Aorta (tissue), 5 donors: Measurements from ENCODE around the gene KIF5A. TPM values are rescaled to one million over a fixed set of nuclear protein-coding genes. Genes with fewer than 3 reads are reported as not detected.

ENCODE experiments used
- ATAC-seq: fragments of 200-7000 bp; cut with Tn5 transposase; one replicate; pipeline ENCODE4 v1.9.1; 2022; ENCODE audit warnings: moderate library complexity; ENCODE audit not compliant: low FRiP score
- DNase-seq, 2 donors: peaks; one replicate each; pipeline ENCODE4 v3.0.0-alpha.2; 2020
- H3K27ac ChIP-seq, 2 donors: one replicate each; pipeline ENCODE4 v1.5.1; 2013; ENCODE audit warnings: low read length in 2 of 2, mild to moderate bottlenecking in 2 of 2, moderate library complexity in 2 of 2, control low read depth in 1 of 2, inconsistent platforms in 1 of 2, low read depth in 1 of 2
- H3K27me3 ChIP-seq, 2 donors: one replicate each; pipeline ENCODE4 v1.6.1; 2013; ENCODE audit warnings: control low read depth in 1 of 2, low read length in 1 of 2, mild to moderate bottlenecking in 1 of 2, moderate library complexity in 1 of 2; ENCODE audit not compliant: insufficient read depth in 2 of 2, control insufficient read depth in 1 of 2
- H3K36me3 ChIP-seq, 2 donors: one replicate each; pipeline ENCODE4 v1.6.1; 2013; ENCODE audit warnings: control low read depth in 1 of 2, low read length in 1 of 2, mild to moderate bottlenecking in 1 of 2; ENCODE audit not compliant: insufficient read depth in 2 of 2, control insufficient read depth in 1 of 2
- H3K4me1 ChIP-seq, 2 donors: one replicate each; pipeline ENCODE4 v1.6.1; 2013; ENCODE audit warnings: low read length in 2 of 2, control low read depth in 1 of 2, mild to moderate bottlenecking in 1 of 2, moderate library complexity in 1 of 2; ENCODE audit not compliant: insufficient read depth in 2 of 2, control insufficient read depth in 1 of 2
- H3K4me3 ChIP-seq, 2 donors: one replicate each; pipeline ENCODE4 v1.5.1; 2013; ENCODE audit warnings: low read length in 2 of 2, control low read depth in 1 of 2, mild to moderate bottlenecking in 1 of 2
- H3K9me3 ChIP-seq: one replicate; pipeline ENCODE4 v1.6.1; 2013; ENCODE audit warnings: mild to moderate bottlenecking, low read length; ENCODE audit not compliant: control insufficient read depth
- WGBS, 2 donors: extraction: QIAGEN DNeasy Blood & Tissue Kit; methylation state at CpG; one replicate each; pipeline ENCODE4 v1.1.7; 2013; 5-methylcytosine and 5-hydroxymethylcytosine counted together
- intact Hi-C, 2 donors: fragments of 100-400 bp; cut with DNase I; formaldehyde crosslinking; loops; one replicate each; pipeline versions ENCODE4 v1.14.2 to v1.15.0; 2022
- polyA plus RNA-seq, 2 donors: library from polyadenylated mRNA; stranded (reverse); fragments of 200-250 nt; gene quantifications; one replicate each; pipeline ENCODE4 v1.2.3, GENCODE V29; 2013
- total RNA-seq, 2 donors: library from RNA; stranded (reverse); fragmentation: NEBNext Ultra II Directional; extraction: Animal tissue kit (Norgen Biotek cat#: 25700); gene quantifications; one replicate each; pipeline ENCODE4 v1.2.1, GENCODE V29; 2021
- donor health status: healthy with polysubstance abuse.
- donor health status: Bipolar disorder and iron deficiency.
- donor health status: DM: no; HTN: no; CAD: no.
- donor health status: DM: no; HTN: no; CAD: no.
- donor health status: DM: yes; HTN: yes; CAD: no.

Gene KIF5A
- total and polyA plus RNA-seq, 4 donors, result 0.75 to 3.5 (median 1.1) TPM

DNA sequence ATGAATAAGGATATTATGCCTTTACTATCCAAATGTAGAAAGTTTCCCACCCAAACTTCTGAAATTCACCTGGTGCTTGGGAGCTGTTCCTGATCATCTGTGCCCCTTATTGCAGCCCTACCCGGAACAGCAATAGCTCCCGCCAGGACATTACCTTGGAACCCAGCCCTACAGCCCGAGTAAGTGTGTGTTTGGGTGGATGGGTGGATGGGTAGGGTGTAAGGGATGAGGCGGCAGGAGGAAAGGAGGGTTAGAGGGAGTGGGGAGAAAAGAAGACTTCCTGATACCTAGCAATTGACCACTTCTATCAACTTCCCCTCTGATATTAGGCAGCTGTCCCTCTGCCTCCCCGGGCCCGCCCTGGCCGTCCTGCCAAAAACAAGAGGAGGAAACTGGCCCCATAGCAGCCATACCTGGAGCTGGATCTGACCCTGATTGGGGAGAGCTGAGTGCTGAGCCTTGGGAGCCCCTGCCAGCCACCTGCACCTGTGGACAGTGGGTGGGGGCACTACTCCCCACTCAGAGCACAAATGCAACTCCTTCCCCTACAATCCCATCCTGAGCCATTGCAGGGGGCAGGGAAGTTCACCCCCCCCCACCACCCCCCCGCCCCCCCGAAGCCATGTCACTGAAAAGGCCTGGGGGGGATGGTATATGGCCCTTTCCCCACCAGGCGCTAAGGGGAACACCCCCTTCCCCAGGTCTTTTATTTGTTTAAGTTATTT lies 20.9 kb upstream of the KIF5A start:
- ATAC-seq, result no peak
- H3K4me1 ChIP-seq, result no peaks in the 10 kb centered on the region
- no peaks in the 10 kb centered on the region for H3K27me3 ChIP-seq
- no peak overlapping the region for H3K27ac ChIP-seq
- H3K36me3 ChIP-seq, result peaks cover 5 to 15% of the 10 kb centered on the region in 2 donors
- peak in 1 of 2 donors; percentile 13 for DNase-seq
- H3K9me3 ChIP-seq, result no peaks in the 10 kb centered on the region
- intact Hi-C loops, result no loop called here
- 64 to 65% methylated on average over 10 of the region's 10 CpGs for WGBS, 2 donors
- no peak overlapping the region for H3K4me3 ChIP-seq

DNA sequence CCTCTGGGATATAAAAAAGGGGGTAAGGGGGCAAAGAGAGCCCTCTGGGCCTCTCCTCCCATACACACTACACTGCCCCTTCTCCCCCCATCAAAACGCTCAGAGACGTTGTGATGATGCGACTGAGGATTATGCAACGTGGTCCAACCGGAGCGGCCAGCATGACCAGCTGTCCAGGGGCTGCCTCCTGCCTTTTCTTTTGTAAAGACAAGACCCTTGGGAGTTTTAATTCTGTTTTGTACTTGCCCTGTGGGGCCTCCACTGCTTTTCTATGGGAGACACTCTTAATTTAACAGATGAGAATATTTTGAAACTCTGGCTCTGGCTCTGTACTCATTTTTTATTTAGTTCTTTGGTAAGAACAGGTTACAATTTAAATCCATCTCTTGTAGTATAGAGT lies 20.0 kb upstream of the KIF5A start:
- Histone ChIP-seq H3K36me3 (peaks cover 5 to 19% of the 10 kb centered on the region in 2 donors), H3K27me3 (no peaks in the 10 kb centered on the region), H3K4me1 (no peaks in the 10 kb centered on the region), H3K4me3 (no peak overlapping the region), H3K27ac (no peak overlapping the region), H3K9me3 (no peaks in the 10 kb centered on the region)
- no peak for ATAC-seq
- intact Hi-C loops, result no loop called here
- 67% methylated on average over 6 of the region's 6 CpGs for WGBS, 2 donors
- no peak for DNase-seq

- no peaks in the 10 kb centered on the region for H3K4me1 ChIP-seq
- ATAC-seq (no peak), DNase-seq (no peak)
- H3K9me3 ChIP-seq, result no peaks in the 10 kb centered on the region
- 68% methylated on average over 5 of the region's 5 CpGs for WGBS, 2 donors
- H3K27ac ChIP-seq, result no peak overlapping the region
- H3K27me3 ChIP-seq, result no peaks in the 10 kb centered on the region
- peaks cover 5 to 22% of the 10 kb centered on the region in 2 donors for H3K36me3 ChIP-seq
- H3K4me3 ChIP-seq, result no peak overlapping the region
- intact Hi-C loops, result no loop called here
Observed at GRCh38 chr12:57530396-57531142, 19.3 kb upstream of the KIF5A start.

DNA sequence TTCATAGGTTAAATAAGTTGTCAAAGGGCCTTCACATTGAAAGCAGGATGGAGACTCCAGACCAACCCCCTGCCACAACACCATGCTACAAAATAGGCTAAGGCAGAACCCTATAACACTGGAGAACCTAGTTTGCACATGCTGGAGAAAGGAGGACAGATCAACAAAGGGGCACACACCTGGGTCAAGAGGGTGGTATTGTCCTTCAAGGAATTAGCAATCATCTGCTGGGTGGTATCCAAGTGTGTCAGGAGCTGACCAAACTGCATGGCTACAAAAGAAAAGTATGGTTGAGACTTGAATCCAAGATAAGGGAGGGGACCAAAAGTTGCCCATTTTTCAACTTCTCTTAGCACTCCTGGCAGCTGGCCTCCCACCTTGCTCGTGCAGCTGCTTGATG lies 18.0 kb upstream of the KIF5A start:
- Histone ChIP-seq H3K36me3 (peaks cover 5 to 20% of the 10 kb centered on the region in 2 donors), H3K4me1 (no peaks in the 10 kb centered on the region), H3K27ac (no peak overlapping the region), H3K9me3 (no peaks in the 10 kb centered on the region), H3K4me3 (no peak overlapping the region), H3K27me3 (no peaks in the 10 kb centered on the region)
- ATAC-seq (no peak), DNase-seq (no peak)
- 68 to 71% methylated on average over 1 of the region's 1 CpG for WGBS, 2 donors
- intact Hi-C loops, result no loop called here

- no peaks in the 10 kb centered on the region for H3K4me1 ChIP-seq
- no peak overlapping the region for H3K4me3 ChIP-seq
- peaks cover 7 to 20% of the 10 kb centered on the region in 2 donors for H3K36me3 ChIP-seq
- 91 to 93% methylated on average over 8 of the region's 8 CpGs for WGBS, 2 donors
- no peaks in the 10 kb centered on the region for H3K27me3 ChIP-seq
- no peaks in the 10 kb centered on the region for H3K9me3 ChIP-seq
- DNase-seq (no peak), ATAC-seq (no peak)
- intact Hi-C loops, result no loop called here
- H3K27ac ChIP-seq, result no peak overlapping the region
Observed at GRCh38 chr12:57533108-57533507, 16.7 kb upstream of the KIF5A start.

GRCh38 chr12:57534250-57534649 lies 15.6 kb upstream of the KIF5A start:
- DNase-seq, result no peak
- Histone ChIP-seq H3K27me3 (no peaks in the 10 kb centered on the region), H3K27ac (no peak overlapping the region), H3K4me1 (no peaks in the 10 kb centered on the region), H3K9me3 (no peaks in the 10 kb centered on the region), H3K36me3 (peaks cover 7 to 23% of the 10 kb centered on the region in 2 donors), H3K4me3 (no peak overlapping the region)
- intact Hi-C loops, result no loop called here
- 93 to 97% methylated on average over 5 of the region's 5 CpGs for WGBS, 2 donors
- ATAC-seq, result no peak

DNA sequence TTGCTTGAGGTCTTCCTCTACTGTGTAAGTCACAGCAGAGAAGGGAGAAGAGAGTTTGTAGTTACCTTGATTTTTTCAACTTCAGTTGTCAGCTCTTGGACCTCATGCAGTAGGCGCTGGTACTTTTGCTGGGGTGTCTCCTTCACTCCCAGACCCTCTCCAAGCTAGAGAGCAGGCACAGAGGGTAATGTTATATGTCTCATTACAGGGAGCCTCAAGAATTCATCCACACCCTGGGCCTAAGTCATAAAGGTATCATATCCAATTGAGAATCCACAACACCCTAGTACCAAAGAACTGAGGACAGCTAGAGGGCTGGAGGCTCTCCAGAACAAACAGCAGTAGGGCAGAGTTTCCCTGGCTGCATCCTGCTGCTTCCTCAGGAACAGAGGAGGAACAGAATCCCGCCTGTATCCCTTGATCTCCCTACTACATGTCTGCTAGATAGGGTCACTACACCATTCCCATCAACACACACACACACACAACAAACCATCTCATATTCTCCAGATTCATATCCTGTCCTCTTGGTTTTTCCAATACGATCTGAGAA lies 14.8 kb upstream of the KIF5A start:
- H3K36me3 ChIP-seq, result peaks cover 10 to 23% of the 10 kb centered on the region in 2 donors

GRCh38 chr12:57535764-57536596 lies 13.9 kb upstream of the KIF5A start:
- intact Hi-C loops, result no loop called here
- peaks cover 10 to 23% of the 10 kb centered on the region in 2 donors for H3K36me3 ChIP-seq
- DNase-seq (no peak), ATAC-seq (no peak)
- WGBS, 2 donors, result 70 to 75% methylated on average over 6 of the region's 6 CpGs
- no peak overlapping the region for H3K4me3 ChIP-seq
- H3K4me1 ChIP-seq, result no peaks in the 10 kb centered on the region
- H3K27me3 ChIP-seq, result no peaks in the 10 kb centered on the region
- H3K9me3 ChIP-seq, result no peaks in the 10 kb centered on the region
- H3K27ac ChIP-seq, result no peak overlapping the region

More for the DNA sequence above, 14.8 kb upstream of the KIF5A start:
- no peak overlapping the region for H3K4me3 ChIP-seq
- DNase-seq, result no peak
- intact Hi-C loops, result no loop called here
- no peak for ATAC-seq
- WGBS, 2 donors, result 86 to 90% methylated on average over 3 of the region's 3 CpGs
- H3K27ac ChIP-seq, result no peak overlapping the region
- no peaks in the 10 kb centered on the region for H3K4me1 ChIP-seq
- H3K27me3 ChIP-seq, result no peaks in the 10 kb centered on the region
- H3K9me3 ChIP-seq, result no peaks in the 10 kb centered on the region
